Measurements from ENCODE around the gene RASGRP4.

GRCh38 chr19:38470788-38471480 lies 44.9 kb upstream of the RASGRP4 start:
- no peak for TF ChIP-seq POLR2AphosphoS5 (IDR thresholded peaks at IDR 0.05; ENCODE audit: low read depth, low read length)
- no peak for TF ChIP-seq POLR2A (IDR thresholded peaks at IDR 0.05; ENCODE audit: low read depth, low read length)
- no peak for TF ChIP-seq TAF1 (IDR thresholded peaks at IDR 0.05; ENCODE audit: low read depth, low read length)
- no peak for TF ChIP-seq PAX5 (IDR thresholded peaks at IDR 0.05; ENCODE audit: insufficient read depth, low read length, severe bottlenecking)
- TF ChIP-seq SPI1 (IDR thresholded peaks at IDR 0.05; ENCODE audit: low read depth, low read length): no peak
- TF ChIP-seq POU2F2 (IDR thresholded peaks at IDR 0.05; ENCODE audit: low read depth, low read length): no peak
